CD14-positive monocyte (primary cell): ENCODE data around the gene FRMD3. TPM values are rescaled to one million over a fixed set of nuclear protein-coding genes. Genes with fewer than 3 reads are reported as not detected.
A peak's percentile ranks its signal among the peaks of the same experiment; 100 is the strongest.

Experiments used
- DNase-seq, 3 donors: peaks; one replicate each; pipeline ENCODE4 v3.0.0-alpha.2; 2011 to 2022
- H2AFZ ChIP-seq: 2 replicates; pipeline ENCODE4 v1.6.0; 2012; ENCODE audit warnings: mild to moderate bottlenecking, low read depth, low read length, inconsistent platforms; ENCODE audit not compliant: insufficient read depth, poor library complexity, severe bottlenecking
- H3K27ac ChIP-seq, 2 donors: 1 replicate in 1 of 2; 2 replicates in 1 of 2; pipeline ENCODE4 v1.5.1; 2012 to 2013; ENCODE audit warnings: low read length in 2 of 2, control low read depth in 1 of 2, inconsistent platforms in 1 of 2, low read depth in 1 of 2, mild to moderate bottlenecking in 1 of 2
- H3K27me3 ChIP-seq, 2 donors: one replicate each; pipeline versions ENCODE4 v1.6.0 to v1.6.1; 2011 to 2013; ENCODE audit warnings: low read length in 2 of 2; ENCODE audit not compliant: control insufficient read depth in 2 of 2, insufficient read depth in 2 of 2
- H3K36me3 ChIP-seq, 2 donors: replicated peaks in 1 of 2; 1 replicate in 1 of 2; 2 replicates in 1 of 2; pipeline versions ENCODE4 v1.5.1 to v1.6.1; 2012 to 2013; ENCODE audit warnings: low read length in 2 of 2, control low read depth in 1 of 2, inconsistent platforms in 1 of 2, mild to moderate bottlenecking in 1 of 2; ENCODE audit not compliant: insufficient read depth in 2 of 2, control insufficient read depth in 1 of 2
- H3K4me1 ChIP-seq, 2 donors: 1 replicate in 1 of 2; 2 replicates in 1 of 2; pipeline versions ENCODE4 v1.5.1 to v1.6.1; 2012 to 2013; ENCODE audit warnings: low read length in 2 of 2, control low read depth in 1 of 2, inconsistent platforms in 1 of 2, mild to moderate bottlenecking in 1 of 2, moderate library complexity in 1 of 2; ENCODE audit not compliant: insufficient read depth in 2 of 2, control insufficient read depth in 1 of 2
- H3K4me2 ChIP-seq: replicated peaks from 2 replicates; pipeline ENCODE3; 2012; ENCODE audit warnings: low read length, moderate library complexity, mild to moderate bottlenecking; ENCODE audit not compliant: poor library complexity, severe bottlenecking; ENCODE audit errors: extremely low read depth
- H3K4me3 ChIP-seq, 3 experiments: fragments of 200-600 bp in 1 of 3; sonication (generic) in 1 of 3; replicated peaks in 1 of 3; 1 replicate in 2 of 3; 2 replicates in 1 of 3; pipeline ENCODE4 v1.5.1; 2011 to 2013; ENCODE audit warnings: low read length in 3 of 3, mild to moderate bottlenecking in 3 of 3, control low read depth in 2 of 3, low read depth in 2 of 3, inconsistent platforms in 1 of 3, moderate library complexity in 1 of 3
- H3K79me2 ChIP-seq: 2 replicates; pipeline ENCODE4 v1.6.0; 2012; ENCODE audit warnings: mild to moderate bottlenecking, control low read depth, inconsistent platforms, low read length, moderate library complexity; ENCODE audit not compliant: insufficient read depth
- H3K9ac ChIP-seq: 2 replicates; pipeline ENCODE4 v1.6.0; 2017; ENCODE audit warnings: low read length, mild to moderate bottlenecking; ENCODE audit not compliant: insufficient read depth, poor library complexity, severe bottlenecking
- H3K9me3 ChIP-seq, 2 donors: replicated peaks in 1 of 2; 1 replicate in 1 of 2; 2 replicates in 1 of 2; pipeline versions ENCODE4 v1.5.1 to v1.6.1; 2012 to 2013; ENCODE audit warnings: low read length in 2 of 2, control low read depth in 1 of 2; ENCODE audit not compliant: control insufficient read depth in 1 of 2, insufficient read depth in 1 of 2
- H4K20me1 ChIP-seq: 2 replicates; pipeline ENCODE4 v1.6.0; 2012; ENCODE audit warnings: mild to moderate bottlenecking, low read length, control low read depth, moderate library complexity; ENCODE audit not compliant: insufficient read depth
- H3K27ac Mint-ChIP-seq, 7 donors: one replicate each; pipeline ENCODE4 v1.8.0; 2020; ENCODE audit warnings: mild to moderate bottlenecking in 7 of 7, mixed read lengths in 7 of 7, moderate library complexity in 6 of 7, inconsistent platforms in 2 of 7
- H3K27me3 Mint-ChIP-seq, 3 donors: one replicate each; pipeline ENCODE4 v1.8.0; 2021 to 2022; ENCODE audit warnings: low read depth in 3 of 3, mild to moderate bottlenecking in 3 of 3, mixed read lengths in 3 of 3, moderate library complexity in 3 of 3, inconsistent platforms in 1 of 3
- H3K36me3 Mint-ChIP-seq, 2 donors: one replicate each; pipeline ENCODE4 v1.8.0; 2020; ENCODE audit warnings: mixed read lengths in 2 of 2, inconsistent platforms in 1 of 2, mild to moderate bottlenecking in 1 of 2
- H3K4me1 Mint-ChIP-seq: one replicate; pipeline ENCODE4 v1.8.0; 2020; ENCODE audit warnings: mild to moderate bottlenecking, mixed read lengths
- H3K4me3 Mint-ChIP-seq, 2 donors: one replicate each; pipeline ENCODE4 v1.8.0; 2020; ENCODE audit warnings: mild to moderate bottlenecking in 2 of 2, mixed read lengths in 2 of 2, moderate library complexity in 1 of 2
- H3K9me3 Mint-ChIP-seq, 7 donors: one replicate each; pipeline ENCODE4 v1.8.0; 2020 to 2022; ENCODE audit warnings: mixed read lengths in 7 of 7, mild to moderate bottlenecking in 6 of 7, moderate library complexity in 6 of 7, inconsistent platforms in 2 of 7
- WGBS: methylation state at CpG from one replicate; pipeline ENCODE4 v1.1.5; 2013; ENCODE audit warnings: missing lambda C conversion rate; ENCODE audit not compliant: insufficient coverage; 5-methylcytosine and 5-hydroxymethylcytosine counted together
- intact Hi-C, 2 donors: fragments of 100-400 bp; cut with micrococcal nuclease; formaldehyde crosslinking; loops; one replicate each; pipeline versions ENCODE4 v1.15.0 to v1.15.1; 2023
- polyA plus RNA-seq, 3 donors: library from polyadenylated mRNA; depleted of rRNA in 1 of 3; unstranded in 2 of 3; stranded (reverse) in 1 of 3; fragments of 300-500 nt in 2 of 3; fragments of >200 nt in 1 of 3; fragmentation: Illumina TruSeq in 2 of 3; gene quantifications; 1 replicate in 2 of 3; 2 replicates in 1 of 3; pipeline ENCODE4 v1.2.3, GENCODE V29; 2012 to 2021
- TF ChIP-seq, protein P1 (sequence below): fragments of 200-600 bp; IDR thresholded peaks from one replicate; pipeline ENCODE4 v1.8.0; 2022; ENCODE audit warnings: antibody characterized with exemption, mild to moderate bottlenecking

Gene FRMD3
- polyA plus RNA-seq, 3 donors = 2.8 to 9.8 (median 4.2) TPM

GRCh38 chr9:83342006-83342405 lies 196.2 kb downstream of the FRMD3 start:
- intact Hi-C loops = no loop called here
- Histone ChIP-seq H3K4me2 (no peak overlapping the region), H3K79me2 (no peaks in the 10 kb centered on the region), H3K27ac (no peak overlapping the region), H3K9ac (no peak overlapping the region), H3K4me1 (peaks cover 0 to 13% of the 10 kb centered on the region in 2 donors), H3K36me3 (peaks cover 0 to 15% of the 10 kb centered on the region in 2 donors), H3K9me3 (no peaks in the 10 kb centered on the region), H3K27me3 (no peaks in the 10 kb centered on the region), H2AFZ (no peak overlapping the region), H4K20me1 (no peaks in the 10 kb centered on the region), H3K4me3 (no peak overlapping the region)
- peaks cover 10% of the 10 kb centered on the region for H3K4me1 Mint-ChIP-seq
- H3K27me3 Mint-ChIP-seq = no peaks in the 10 kb centered on the region
- H3K36me3 Mint-ChIP-seq = peaks cover 23 to 26% of the 10 kb centered on the region in 2 donors
- no peak overlapping the region for H3K27ac Mint-ChIP-seq
- TF ChIP-seq, protein P1, sequence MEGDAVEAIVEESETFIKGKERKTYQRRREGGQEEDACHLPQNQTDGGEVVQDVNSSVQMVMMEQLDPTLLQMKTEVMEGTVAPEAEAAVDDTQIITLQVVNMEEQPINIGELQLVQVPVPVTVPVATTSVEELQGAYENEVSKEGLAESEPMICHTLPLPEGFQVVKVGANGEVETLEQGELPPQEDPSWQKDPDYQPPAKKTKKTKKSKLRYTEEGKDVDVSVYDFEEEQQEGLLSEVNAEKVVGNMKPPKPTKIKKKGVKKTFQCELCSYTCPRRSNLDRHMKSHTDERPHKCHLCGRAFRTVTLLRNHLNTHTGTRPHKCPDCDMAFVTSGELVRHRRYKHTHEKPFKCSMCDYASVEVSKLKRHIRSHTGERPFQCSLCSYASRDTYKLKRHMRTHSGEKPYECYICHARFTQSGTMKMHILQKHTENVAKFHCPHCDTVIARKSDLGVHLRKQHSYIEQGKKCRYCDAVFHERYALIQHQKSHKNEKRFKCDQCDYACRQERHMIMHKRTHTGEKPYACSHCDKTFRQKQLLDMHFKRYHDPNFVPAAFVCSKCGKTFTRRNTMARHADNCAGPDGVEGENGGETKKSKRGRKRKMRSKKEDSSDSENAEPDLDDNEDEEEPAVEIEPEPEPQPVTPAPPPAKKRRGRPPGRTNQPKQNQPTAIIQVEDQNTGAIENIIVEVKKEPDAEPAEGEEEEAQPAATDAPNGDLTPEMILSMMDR = no peak
- H3K9me3 Mint-ChIP-seq = no peaks in the 10 kb centered on the region
- DNase-seq = no peak
- H3K4me3 Mint-ChIP-seq = peak overlapping the region in 1 of 2 donors; percentile 7
- 100% methylated on average over 1 of the region's 3 CpGs for WGBS

DNA sequence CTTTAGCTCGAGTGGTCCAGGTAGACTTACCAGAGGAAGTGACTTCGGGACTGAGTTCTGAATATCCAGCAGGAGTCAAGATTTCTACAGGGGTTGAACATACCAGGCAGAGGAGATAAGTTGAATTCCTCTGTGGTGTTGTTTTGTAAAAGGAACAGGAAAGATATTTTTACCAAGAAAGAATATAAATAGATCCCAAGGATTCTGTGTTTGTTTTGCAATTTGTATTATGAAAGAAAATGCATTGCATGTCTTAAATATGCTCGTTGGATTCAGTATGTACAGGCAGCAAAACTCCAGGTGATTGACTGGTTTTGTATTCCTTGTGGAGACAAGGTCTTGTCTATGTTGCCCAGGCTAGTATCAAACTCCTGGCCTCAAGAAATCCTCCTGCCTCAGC lies 197.8 kb downstream of the FRMD3 start:
- H3K9me3 Mint-ChIP-seq = no peaks in the 10 kb centered on the region
- H3K27ac Mint-ChIP-seq = no peak overlapping the region
- 60% methylated on average over 2 of the region's 3 CpGs for WGBS
- H3K4me3 ChIP-seq = no peak overlapping the region
- H3K27ac ChIP-seq = no peak overlapping the region
- H3K36me3 Mint-ChIP-seq = peaks cover 24 to 26% of the 10 kb centered on the region in 2 donors
- intact Hi-C loops = no loop called here
- peaks cover 11% of the 10 kb centered on the region for H3K4me1 Mint-ChIP-seq
- no peak overlapping the region for H3K9ac ChIP-seq
- H2AFZ ChIP-seq = no peak overlapping the region
- H3K79me2 ChIP-seq = no peaks in the 10 kb centered on the region
- no peak for DNase-seq
- H3K27me3 Mint-ChIP-seq = no peaks in the 10 kb centered on the region
- H4K20me1 ChIP-seq = no peaks in the 10 kb centered on the region
- H3K4me3 Mint-ChIP-seq = no peak overlapping the region
- H3K27me3 ChIP-seq = no peaks in the 10 kb centered on the region
- no peak overlapping the region for H3K4me2 ChIP-seq
- H3K9me3 ChIP-seq = no peaks in the 10 kb centered on the region
- peaks cover 0 to 17% of the 10 kb centered on the region in 2 donors for H3K36me3 ChIP-seq
- TF ChIP-seq, protein P1 = no peak
- peaks cover 0 to 13% of the 10 kb centered on the region in 2 donors for H3K4me1 ChIP-seq
